ENCODE results near the gene MYLK4. TPM values are rescaled to one million over a fixed set of nuclear protein-coding genes. Genes with fewer than 3 reads are reported as not detected.

Gene MYLK4
- total RNA-seq, 4 donors from 2014 or later, result 2.4 to 46.7 (median 26.9) TPM

- peaks cover 29 to 33% of the 10 kb centered on the region in 2 donors for H3K4me1 ChIP-seq
- H3K27ac ChIP-seq, result peak overlapping the region; percentile 38 to 76 (median 68)
- peak; percentile 46 to 68 for ATAC-seq
- H3K27me3 ChIP-seq, result no peaks in the 10 kb centered on the region
- no peaks in the 10 kb centered on the region for H3K9me3 ChIP-seq
- H3K36me3 ChIP-seq, result no peaks in the 10 kb centered on the region
- TF ChIP-seq CTCF (IDR thresholded peaks at IDR 0.05 in 4 of 5, conservative IDR thresholded peaks at IDR 0.05 in 1 of 5) (no peak), POLR2A (IDR thresholded peaks at IDR 0.05) (peak in 1 of 2 donors; percentile 23)
- in situ Hi-C loops (cut with MboI; ENCODE audit: low sequenced_read_pairs in 4 of 4) (loop anchor here in 1 of 4 donors (25.0 kb wide), 1 partner anchor 1156 kb away; no protein-coding TSS in a partner anchor), intact Hi-C loops (cut with DNase I; ENCODE audit: low total_unique reads) (loop anchor here (5.0 kb wide), 1 partner anchor 111 kb away; no protein-coding TSS in a partner anchor)
- no peak for DNase-seq
- H3K4me3 ChIP-seq, result peak overlapping the region; percentile 3 to 56 (median 18)
These were observed 7.2 kb downstream of the MYLK4 start for GRCh38 chr6:2743280-2744208.

GRCh38 chr6:2741756-2742155, 9.0 kb downstream of the MYLK4 start:
- in situ Hi-C loops (cut with MboI; ENCODE audit: low sequenced_read_pairs in 4 of 4), result loop anchor here in 1 of 4 donors (25.0 kb wide), 1 partner anchor 1154 kb away; no protein-coding TSS in a partner anchor
- ATAC-seq (no peak), DNase-seq (no peak)
- Histone ChIP-seq H3K4me3 (no peak overlapping the region), H3K9me3 (no peaks in the 10 kb centered on the region), H3K27me3 (no peaks in the 10 kb centered on the region), H3K27ac (peak overlapping the region in 1 of 4 donors; percentile 15), H3K36me3 (no peaks in the 10 kb centered on the region), H3K4me1 (peaks cover 25 to 37% of the 10 kb centered on the region in 2 donors)
- no peak for TF ChIP-seq POLR2A (IDR thresholded peaks at IDR 0.05)
- no peak for TF ChIP-seq CTCF (IDR thresholded peaks at IDR 0.05 in 4 of 5, conservative IDR thresholded peaks at IDR 0.05 in 1 of 5)
- intact Hi-C loops (cut with DNase I; ENCODE audit: low total_unique reads), result loop anchor here (5.0 kb wide), 1 partner anchor 109 kb away; no protein-coding TSS in a partner anchor

GRCh38 chr6:2740581-2740980, 10.1 kb downstream of the MYLK4 start:
- DNase-seq (no peak), ATAC-seq (no peak)
- no peak for TF ChIP-seq POLR2A (IDR thresholded peaks at IDR 0.05)
- TF ChIP-seq CTCF (IDR thresholded peaks at IDR 0.05 in 4 of 5, conservative IDR thresholded peaks at IDR 0.05 in 1 of 5), result no peak
- Histone ChIP-seq H3K4me3 (no peak overlapping the region), H3K9me3 (no peaks in the 10 kb centered on the region), H3K36me3 (no peaks in the 10 kb centered on the region), H3K27ac (peak overlapping the region in 1 of 4 donors; percentile 36), H3K4me1 (peaks cover 17 to 28% of the 10 kb centered on the region in 2 donors), H3K27me3 (no peaks in the 10 kb centered on the region)
- intact Hi-C loops (cut with DNase I; ENCODE audit: low total_unique reads) (loop anchor here (5.0 kb wide), 1 partner anchor 108 kb away; no protein-coding TSS in a partner anchor), in situ Hi-C loops (cut with MboI; ENCODE audit: low sequenced_read_pairs in 4 of 4) (loop anchor here in 1 of 4 donors (25.0 kb wide), 1 partner anchor 1153 kb away; no protein-coding TSS in a partner anchor)

- intact Hi-C loops (cut with DNase I; ENCODE audit: low total_unique reads) (no loop called here), in situ Hi-C loops (cut with MboI; ENCODE audit: low sequenced_read_pairs in 4 of 4) (loop anchor here in 1 of 4 donors (25.0 kb wide), 1 partner anchor 1152 kb away; no protein-coding TSS in a partner anchor)
- Histone ChIP-seq H3K27me3 (no peaks in the 10 kb centered on the region), H3K27ac (peak overlapping the region in 1 of 4 donors; percentile 27), H3K36me3 (no peaks in the 10 kb centered on the region), H3K9me3 (no peaks in the 10 kb centered on the region), H3K4me3 (no peak overlapping the region), H3K4me1 (peaks cover 13 to 25% of the 10 kb centered on the region in 2 donors)
- ATAC-seq (no peak), DNase-seq (no peak)
- TF ChIP-seq CTCF (IDR thresholded peaks at IDR 0.05 in 4 of 5, conservative IDR thresholded peaks at IDR 0.05 in 1 of 5) (no peak), POLR2A (IDR thresholded peaks at IDR 0.05) (no peak)
These were observed 11.4 kb downstream of the MYLK4 start for GRCh38 chr6:2739335-2739734.

Measured in gastrocnemius medialis (tissue), 4 donors.